K562 (cell line): Measurements from ENCODE around the gene SMAGP. TPM values are rescaled to one million over a fixed set of nuclear protein-coding genes. Genes with fewer than 3 reads are reported as not detected.
A peak's percentile ranks its signal among the peaks of the same experiment; 100 is the strongest.

ENCODE experiments used
- ATAC-seq: fragments of 200-7000 bp; cut with Tn5 transposase; 3 replicates; pipeline ENCODE4 v1.9.1; 2020; ENCODE audit warnings: moderate library complexity
- BruUV-seq: library from RNA; stranded (reverse); fragments of 400-500 nt; replicated peaks from 2 replicates; lab custom pipeline; 2021; lab: Mats Ljungman, UMichigan
- CTCF ChIA-PET: fragments of 300-600 bp; formaldehyde crosslinking; extraction: SDS; loops from one replicate; lab custom pipeline; 2021; ENCODE audit warnings: low intra/inter-chr PET ratio; lab: Yijun Ruan, JAX
- POLR2A ChIA-PET: fragments of 300-600, 350-650 bp; sonication (Branson Sonifier 250); formaldehyde crosslinking; extraction: SDS; loops from one replicate; lab custom pipeline; 2021; ENCODE audit warnings: antibody characterized with exemption, inconsistent platforms; lab: Yijun Ruan, JAX
- DNase-seq, 4 experiments: peaks; one replicate each; pipeline versions ENCODE4 v3.0.0 to v3.0.0-alpha.2; 2011 to 2018; ENCODE audit warnings: low spot score in 3 of 4, mixed read lengths in 3 of 4; ENCODE audit errors: extremely low read depth in 1 of 4
- FAIRE-seq: peaks from 2 replicates; lab custom pipeline; 2011; peaks lifted over from hg19 to GRCh38; lab: Jason Lieb, UNC
- H2AFZ ChIP-seq: 2 replicates; pipeline ENCODE4 v1.6.0; 2011; ENCODE audit warnings: low read depth, low read length, control low read depth, inconsistent platforms
- H3K27ac ChIP-seq: fragments of 200-600 bp; 3 replicates; pipeline ENCODE4 v1.8.0; 2011; ENCODE audit warnings: low read depth, mild to moderate bottlenecking, control low read depth, inconsistent platforms, low read length, moderate library complexity, mixed read lengths; ENCODE audit errors: extremely low read depth
- H3K27me3 ChIP-seq, 2 experiments: fragments of 300-600 bp in 1 of 2; 2 replicates in 1 of 2; 3 replicates in 1 of 2; pipeline versions ENCODE4 v1.6.0 to v1.8.0; 2011; ENCODE audit warnings: inconsistent platforms in 2 of 2, low read length in 2 of 2, mild to moderate bottlenecking in 1 of 2, mixed read lengths in 1 of 2, moderate library complexity in 1 of 2; ENCODE audit not compliant: control insufficient read depth in 2 of 2, insufficient read depth in 2 of 2
- H3K36me3 ChIP-seq: fragments of 300-600 bp; 3 replicates; pipeline ENCODE4 v1.8.0; 2011; ENCODE audit warnings: mild to moderate bottlenecking, low read length, inconsistent platforms; ENCODE audit not compliant: control insufficient read depth, insufficient read depth
- H3K4me1 ChIP-seq, 2 experiments: fragments of 200-600 bp in 1 of 2; replicated peaks in 1 of 2; 2 replicates in 1 of 2; 3 replicates in 1 of 2; pipeline versions ENCODE4 v1.5.1 to v1.8.0; 2011; ENCODE audit warnings: inconsistent platforms in 2 of 2, low read length in 2 of 2, mild to moderate bottlenecking in 1 of 2, mixed read lengths in 1 of 2, moderate library complexity in 1 of 2; ENCODE audit not compliant: control insufficient read depth in 2 of 2, insufficient read depth in 2 of 2
- H3K4me2 ChIP-seq: 2 replicates; pipeline ENCODE4 v1.6.1; 2011; ENCODE audit warnings: low read length, control low read depth, inconsistent platforms, mixed read lengths; ENCODE audit not compliant: insufficient read depth
- H3K4me3 ChIP-seq: fragments of 200-600 bp; sonication (generic), shearing (Covaris generic); 2 replicates; pipeline ENCODE4 v1.5.1; 2016; ENCODE audit warnings: control low read depth, inconsistent platforms
- H3K79me2 ChIP-seq: fragments of 200-600 bp; 3 replicates; pipeline ENCODE4 v1.8.0; 2011; ENCODE audit warnings: low read length, inconsistent platforms; ENCODE audit not compliant: control insufficient read depth, insufficient read depth
- H3K9ac ChIP-seq, 2 experiments: 2 replicates each; pipeline versions ENCODE4 v1.6.0 to v1.6.1; 2011; ENCODE audit warnings: low read depth in 2 of 2, low read length in 2 of 2, control low read depth in 1 of 2, inconsistent platforms in 1 of 2, mild to moderate bottlenecking in 1 of 2, mixed read lengths in 1 of 2; ENCODE audit not compliant: insufficient read depth in 1 of 2
- H3K9me1 ChIP-seq: one replicate; pipeline ENCODE4 v1.6.0; 2011; ENCODE audit warnings: inconsistent platforms, mild to moderate bottlenecking, low read length, moderate library complexity; ENCODE audit not compliant: control insufficient read depth, insufficient read depth
- H3K9me3 ChIP-seq: replicated peaks from 2 replicates; pipeline ENCODE4 v1.5.1; 2011; ENCODE audit warnings: low read depth, low read length, inconsistent platforms; ENCODE audit not compliant: control insufficient read depth, insufficient read depth
- H4K20me1 ChIP-seq: replicated peaks from 2 replicates; pipeline ENCODE4 v1.6.1; 2011; ENCODE audit warnings: low read length, inconsistent platforms, mixed read lengths; ENCODE audit not compliant: control insufficient read depth, insufficient read depth
- ARID3A ChIP-seq: IDR thresholded peaks from 2 replicates; pipeline ENCODE4 v1.6.1; 2012; ENCODE audit warnings: low read depth, low read length, improper control_type of control experiment, borderline replicate concordance
- ETV5 ChIP-seq: sonication (generic); formaldehyde crosslinking; IDR thresholded peaks from 2 replicates; pipeline ENCODE4 v1.4.0; 2020; ENCODE audit warnings: low read depth, mild to moderate bottlenecking, missing genetic modification reagents
- EZH2 ChIP-seq: IDR thresholded peaks from 2 replicates; pipeline ENCODE4 v1.6.1; 2012; ENCODE audit warnings: low read depth, mild to moderate bottlenecking, inconsistent platforms, low read length, borderline replicate concordance
- L3MBTL2 ChIP-seq: fragments of 450-650 bp; IDR thresholded peaks from 2 replicates; pipeline ENCODE4 v1.6.1; 2016; ENCODE audit warnings: mild to moderate bottlenecking, moderate library complexity
- MCM3 ChIP-seq: fragments of 450-650 bp; IDR thresholded peaks from 2 replicates; pipeline ENCODE4 v1.6.1; 2016
- RFX1 ChIP-seq: fragments of 450-650 bp; IDR thresholded peaks from 2 replicates; pipeline ENCODE4 v1.6.1; 2016; ENCODE audit warnings: mild to moderate bottlenecking, moderate library complexity
- SIN3A ChIP-seq, 2 experiments: fragments of 150-350 bp in 1 of 2; IDR thresholded peaks; 2 replicates each; pipeline ENCODE4 v1.6.1; 2011 to 2016; ENCODE audit warnings: borderline replicate concordance in 2 of 2, low read depth in 2 of 2, low read length in 2 of 2, mild to moderate bottlenecking in 2 of 2, moderate library complexity in 2 of 2; ENCODE audit not compliant: control insufficient read depth in 1 of 2
- TARDBP ChIP-seq: fragments of 450-650 bp; IDR thresholded peaks from 2 replicates; pipeline ENCODE4 v1.6.1; 2016
- ZNF583 ChIP-seq: fragments of 250-450 bp; sonication (Bioruptor Pico); IDR thresholded peaks from 2 replicates; pipeline ENCODE4 v1.4.0; 2020
- WGBS: fragments of 100-300 bp; shearing (Covaris generic); methylation state at CpG from one replicate; pipeline ENCODE4 v1.1.6; 2016; ENCODE audit warnings: low coverage, mixed read lengths; ENCODE audit not compliant: insufficient coverage; ENCODE audit errors: missing lambda C conversion rate; 5-methylcytosine and 5-hydroxymethylcytosine counted together
- in situ Hi-C: fragments of 300-500 bp; cut with MboI; formaldehyde crosslinking; loops from 4 replicates; pipeline ENCODE4 v1.15.0; 2018; ENCODE audit warnings: inconsistent platforms, mixed read lengths
- intact Hi-C: fragments of 100-400 bp; cut with micrococcal nuclease; formaldehyde crosslinking; loops from 2 replicates; pipeline ENCODE4 v1.14.2; 2022
- polyA plus RNA-seq, 8 experiments: library from polyadenylated mRNA; depleted of rRNA in 4 of 8; stranded (reverse) in 5 of 8; unstranded in 3 of 8; fragments of >200 nt; fragmentation: Nextera tagmentation in 2 of 8; fragmentation: Illumina TruSeq in 1 of 8; extraction: Ambion mirVana in 2 of 8; extraction: Trizol in 1 of 8; gene quantifications; 2 replicates each; pipeline versions ENCODE4 v1.2.1 to v1.2.3, GENCODE V29; 2011 to 2014; ENCODE audit warnings: inconsistent platforms in 1 of 8, missing spikeins in 1 of 8
- total RNA-seq, 7 experiments: library from RNA; depleted of rRNA in 6 of 7; stranded (reverse); fragments of >200 nt in 6 of 7; fragmentation: Illumina TruSeq in 2 of 7; extraction: Trizol in 2 of 7; gene quantifications; 2 replicates each; pipeline versions ENCODE4 v1.2.1 to v1.2.3, GENCODE V29; 2011 to 2021; ENCODE audit warnings: low replicate concordance in 1 of 7
- TF ChIP-seq, protein P1 (sequence below): sonication (generic); formaldehyde crosslinking; IDR thresholded peaks from 2 replicates; pipeline ENCODE4 v1.8.1; 2022; ENCODE audit warnings: missing genetic modification reagents
- TF ChIP-seq, protein P2 (sequence below): fragments of 250-450 bp; sonication (Bioruptor Pico); IDR thresholded peaks from 2 replicates; pipeline ENCODE4 v1.4.0; 2020; ENCODE audit warnings: mild to moderate bottlenecking, moderate library complexity
- TF ChIP-seq, protein P3 (sequence below): fragments of 250-450 bp; sonication (Bioruptor Pico); IDR thresholded peaks from 2 replicates; pipeline ENCODE4 v1.4.0; 2020; ENCODE audit warnings: borderline replicate concordance

SMAGP gene
- total and polyA plus RNA-seq, 9 of the 15 experiments (the other 6 are each of a cell fraction or from before 2014, with no cell fraction given) = 23.1 to 62.3 (median 29.9) TPM

- no peak for TF ChIP-seq EZH2
- no peak for TF ChIP-seq ARID3A
- TF ChIP-seq L3MBTL2 = no peak
- TF ChIP-seq ZNF583 (CRISPR knock-in tag) = no peak
- TF ChIP-seq, protein P1, sequence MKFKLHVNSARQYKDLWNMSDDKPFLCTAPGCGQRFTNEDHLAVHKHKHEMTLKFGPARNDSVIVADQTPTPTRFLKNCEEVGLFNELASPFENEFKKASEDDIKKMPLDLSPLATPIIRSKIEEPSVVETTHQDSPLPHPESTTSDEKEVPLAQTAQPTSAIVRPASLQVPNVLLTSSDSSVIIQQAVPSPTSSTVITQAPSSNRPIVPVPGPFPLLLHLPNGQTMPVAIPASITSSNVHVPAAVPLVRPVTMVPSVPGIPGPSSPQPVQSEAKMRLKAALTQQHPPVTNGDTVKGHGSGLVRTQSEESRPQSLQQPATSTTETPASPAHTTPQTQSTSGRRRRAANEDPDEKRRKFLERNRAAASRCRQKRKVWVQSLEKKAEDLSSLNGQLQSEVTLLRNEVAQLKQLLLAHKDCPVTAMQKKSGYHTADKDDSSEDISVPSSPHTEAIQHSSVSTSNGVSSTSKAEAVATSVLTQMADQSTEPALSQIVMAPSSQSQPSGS (CRISPR knock-in tag) = no peak
Observed at GRCh38 chr12:51225771-51226170, 44.4 kb downstream of the SMAGP start (continued).

GRCh38 chr12:51225234-51225633, 45.0 kb downstream of the SMAGP start:
- no peak overlapping the region for H2AFZ ChIP-seq
- no peak for FAIRE-seq
- no peak overlapping the region for H3K27ac ChIP-seq
- no peaks in the 10 kb centered on the region for H4K20me1 ChIP-seq
- peaks cover 4 to 6% of the 10 kb centered on the region in 2 experiments; a peak in 2 of 5 replicates for H3K4me1 ChIP-seq
- no peak overlapping the region for H3K9ac ChIP-seq
- H3K36me3 ChIP-seq = no peaks in the 10 kb centered on the region
- ATAC-seq = no peak
- in situ Hi-C loops = no loop called here
- H3K9me1 ChIP-seq = no peaks in the 10 kb centered on the region
- TF ChIP-seq RFX1 = 0 out of 2 replicates have a peak, but pooled peaks have one; percentile 8
- no peak for TF ChIP-seq SIN3A (IDR thresholded peaks at IDR 0.05; ENCODE audit: borderline replicate concordance in 2 of 2, control insufficient read depth in 1 of 2, low read depth in 2 of 2, low read length in 2 of 2)
- TF ChIP-seq, protein P2, sequence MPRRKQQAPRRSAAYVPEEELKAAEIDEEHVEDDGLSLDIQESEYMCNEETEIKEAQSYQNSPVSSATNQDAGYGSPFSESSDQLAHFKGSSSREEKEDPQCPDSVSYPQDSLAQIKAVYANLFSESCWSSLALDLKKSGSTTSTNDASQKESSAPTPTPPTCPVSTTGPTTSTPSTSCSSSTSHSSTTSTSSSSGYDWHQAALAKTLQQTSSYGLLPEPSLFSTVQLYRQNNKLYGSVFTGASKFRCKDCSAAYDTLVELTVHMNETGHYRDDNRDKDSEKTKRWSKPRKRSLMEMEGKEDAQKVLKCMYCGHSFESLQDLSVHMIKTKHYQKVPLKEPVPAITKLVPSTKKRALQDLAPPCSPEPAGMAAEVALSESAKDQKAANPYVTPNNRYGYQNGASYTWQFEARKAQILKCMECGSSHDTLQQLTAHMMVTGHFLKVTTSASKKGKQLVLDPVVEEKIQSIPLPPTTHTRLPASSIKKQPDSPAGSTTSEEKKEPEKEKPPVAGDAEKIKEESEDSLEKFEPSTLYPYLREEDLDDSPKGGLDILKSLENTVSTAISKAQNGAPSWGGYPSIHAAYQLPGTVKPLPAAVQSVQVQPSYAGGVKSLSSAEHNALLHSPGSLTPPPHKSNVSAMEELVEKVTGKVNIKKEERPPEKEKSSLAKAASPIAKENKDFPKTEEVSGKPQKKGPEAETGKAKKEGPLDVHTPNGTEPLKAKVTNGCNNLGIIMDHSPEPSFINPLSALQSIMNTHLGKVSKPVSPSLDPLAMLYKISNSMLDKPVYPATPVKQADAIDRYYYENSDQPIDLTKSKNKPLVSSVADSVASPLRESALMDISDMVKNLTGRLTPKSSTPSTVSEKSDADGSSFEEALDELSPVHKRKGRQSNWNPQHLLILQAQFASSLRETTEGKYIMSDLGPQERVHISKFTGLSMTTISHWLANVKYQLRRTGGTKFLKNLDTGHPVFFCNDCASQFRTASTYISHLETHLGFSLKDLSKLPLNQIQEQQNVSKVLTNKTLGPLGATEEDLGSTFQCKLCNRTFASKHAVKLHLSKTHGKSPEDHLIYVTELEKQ (CRISPR knock-in tag) = no peak
- TF ChIP-seq TARDBP = no peak
- no peak for TF ChIP-seq ETV5 (CRISPR knock-in tag)
- TF ChIP-seq MCM3 = no peak
- TF ChIP-seq, protein P3, sequence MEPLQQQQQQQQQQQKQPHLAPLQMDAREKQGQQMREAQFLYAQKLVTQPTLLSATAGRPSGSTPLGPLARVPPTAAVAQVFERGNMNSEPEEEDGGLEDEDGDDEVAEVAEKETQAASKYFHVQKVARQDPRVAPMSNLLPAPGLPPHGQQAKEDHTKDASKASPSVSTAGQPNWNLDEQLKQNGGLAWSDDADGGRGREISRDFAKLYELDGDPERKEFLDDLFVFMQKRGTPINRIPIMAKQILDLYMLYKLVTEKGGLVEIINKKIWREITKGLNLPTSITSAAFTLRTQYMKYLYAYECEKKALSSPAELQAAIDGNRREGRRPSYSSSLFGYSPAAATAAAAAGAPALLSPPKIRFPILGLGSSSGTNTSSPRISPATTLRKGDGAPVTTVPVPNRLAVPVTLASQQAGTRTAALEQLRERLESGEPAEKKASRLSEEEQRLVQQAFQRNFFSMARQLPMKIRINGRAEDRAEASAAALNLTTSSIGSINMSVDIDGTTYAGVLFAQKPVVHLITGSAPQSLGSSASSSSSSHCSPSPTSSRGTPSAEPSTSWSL (CRISPR knock-in tag) = no peak
- H3K4me2 ChIP-seq = no peak overlapping the region
- H3K79me2 ChIP-seq = no peaks in the 10 kb centered on the region
- CTCF ChIA-PET = no interaction called here
- no peak for DNase-seq
- POLR2A ChIA-PET = interaction anchor here (1.3 kb wide), 1 partner anchor 13 kb away, joined by 5 read pairs; the partner anchor contains the start of gene DAZAP2
- no peaks in the 10 kb centered on the region for H3K9me3 ChIP-seq
- no TSS peak for BruUV-seq
- intact Hi-C loops = no loop called here
- H3K4me3 ChIP-seq = no peak overlapping the region
- WGBS = 69% methylated on average over 4 of the region's 4 CpGs
- no peaks in the 10 kb centered on the region for H3K27me3 ChIP-seq
